Prostate gland (tissue), 2 donors: Measurements from ENCODE around the gene HPS4. TPM values are rescaled to one million over a fixed set of nuclear protein-coding genes. Genes with fewer than 3 reads are reported as not detected.

ENCODE experiments used
- DNase-seq: peaks from one replicate; pipeline ENCODE4 v3.0.0-alpha.2; 2019; ENCODE audit warnings: low spot score
- H3K27ac ChIP-seq, 2 donors: fragments of 200-600 bp; sonication (generic); 2 replicates each; pipeline ENCODE4 v1.5.1; 2017 to 2019
- H3K27me3 ChIP-seq: fragments of 200-600 bp; sonication (generic); replicated peaks from 2 replicates; pipeline ENCODE4 v1.5.1; 2019; ENCODE audit not compliant: insufficient read depth
- H3K36me3 ChIP-seq, 2 donors: fragments of 200-600 bp; sonication (generic); 1 replicate in 1 of 2; 2 replicates in 1 of 2; pipeline versions ENCODE4 v1.5.1 to v1.8.1; 2017 to 2019
- H3K4me1 ChIP-seq: fragments of 200-600 bp; sonication (generic); replicated peaks from 2 replicates; pipeline ENCODE4 v1.5.1; 2019
- H3K4me3 ChIP-seq, 2 donors: fragments of 200-600 bp; sonication (generic); 2 replicates each; pipeline ENCODE4 v1.5.1; 2017 to 2019
- H3K9me3 ChIP-seq: fragments of 200-600 bp; sonication (generic); 2 replicates; pipeline ENCODE4 v1.5.1; 2017
- CTCF ChIP-seq, 4 experiments: fragments of 200-600 bp in 2 of 4; fragments of 450-650 bp in 2 of 4; sonication (generic) in 2 of 4; IDR thresholded peaks; 1 replicate in 3 of 4; 2 replicates in 1 of 4; pipeline ENCODE4 v1.5.1; 2016 to 2019; ENCODE audit warnings: antibody characterized with exemption in 4 of 4, mild to moderate bottlenecking in 2 of 4, moderate library complexity in 2 of 4
- POLR2A ChIP-seq: fragments of 450-650 bp; IDR thresholded peaks from one replicate; pipeline ENCODE4 v1.6.1; 2016; ENCODE audit warnings: antibody characterized with exemption, mild to moderate bottlenecking
- POLR2AphosphoS5 ChIP-seq: sonication (generic); formaldehyde crosslinking; IDR thresholded peaks from one replicate; pipeline ENCODE4 v1.6.1; 2017; ENCODE audit warnings: antibody characterized with exemption
- WGBS: methylation state at CpG from one replicate; pipeline ENCODE4 v1.1.5; 2018; 5-methylcytosine and 5-hydroxymethylcytosine counted together
- intact Hi-C: fragments of 100-400 bp; cut with DNase I; formaldehyde crosslinking; loops from one replicate; pipeline ENCODE4 v1.14.2; 2022
- total RNA-seq, 2 donors: library from RNA; depleted of rRNA; stranded (reverse); fragments of >200 nt; gene quantifications; one replicate each; pipeline ENCODE4 v1.1.0, GENCODE V29; 2016

HPS4 gene
- total RNA-seq, 2 donors from 2014 or later: 25.3 to 83.9 TPM

- TF ChIP-seq POLR2AphosphoS5: no peak
- TF ChIP-seq CTCF (IDR thresholded peaks at IDR 0.05): no peak
- no peak for TF ChIP-seq POLR2A
- intact Hi-C loops: no loop called here
- WGBS: 77% methylated on average over 15 of the region's 15 CpGs
- Histone ChIP-seq H3K4me1 (no peaks in the 10 kb centered on the region), H3K4me3 (no peak overlapping the region), H3K36me3 (no peaks in the 10 kb centered on the region), H3K27me3 (no peaks in the 10 kb centered on the region), H3K9me3 (no peaks in the 10 kb centered on the region), H3K27ac (no peak overlapping the region)
- DNase-seq: no peak
Observed at GRCh38 chr22:26447584-26448329, 35.8 kb downstream of the HPS4 start.

- Histone ChIP-seq H3K4me3 (no peak overlapping the region), H3K4me1 (no peaks in the 10 kb centered on the region), H3K9me3 (no peaks in the 10 kb centered on the region), H3K36me3 (no peaks in the 10 kb centered on the region), H3K27ac (no peak overlapping the region), H3K27me3 (no peaks in the 10 kb centered on the region)
- intact Hi-C loops: no loop called here
- WGBS: 87% methylated on average over 17 of the region's 17 CpGs
- no peak for DNase-seq
- TF ChIP-seq POLR2AphosphoS5 (no peak), CTCF (IDR thresholded peaks at IDR 0.05) (no peak), POLR2A (no peak)
Observed at GRCh38 chr22:26446808-26447515, 36.6 kb downstream of the HPS4 start.

GRCh38 chr22:26445577-26446275, 37.9 kb downstream of the HPS4 start:
- no peak for TF ChIP-seq POLR2A
- TF ChIP-seq CTCF (IDR thresholded peaks at IDR 0.05): no peak
- TF ChIP-seq POLR2AphosphoS5: no peak
- intact Hi-C loops: no loop called here
- Histone ChIP-seq H3K4me1 (no peaks in the 10 kb centered on the region), H3K9me3 (no peaks in the 10 kb centered on the region), H3K36me3 (no peaks in the 10 kb centered on the region), H3K27ac (no peak overlapping the region), H3K4me3 (no peak overlapping the region), H3K27me3 (no peaks in the 10 kb centered on the region)
- peak; percentile 32 for DNase-seq
- WGBS: 56% methylated on average over 15 of the region's 15 CpGs

- no peak for DNase-seq
- H3K27ac ChIP-seq: no peak overlapping the region
- no peak overlapping the region for H3K4me3 ChIP-seq
- no peaks in the 10 kb centered on the region for H3K4me1 ChIP-seq
- H3K36me3 ChIP-seq: no peaks in the 10 kb centered on the region
- intact Hi-C loops: no loop called here
- TF ChIP-seq POLR2AphosphoS5 (no peak), POLR2A (no peak), CTCF (IDR thresholded peaks at IDR 0.05) (no peak)
- WGBS: 84% methylated on average over 8 of the region's 8 CpGs
- H3K27me3 ChIP-seq: no peaks in the 10 kb centered on the region
- no peaks in the 10 kb centered on the region for H3K9me3 ChIP-seq
Observed at GRCh38 chr22:26444777-26445176, 38.8 kb downstream of the HPS4 start.
